ENCODE results near the gene IFNL2. TPM values are rescaled to one million over a fixed set of nuclear protein-coding genes. Genes with fewer than 3 reads are reported as not detected.

The IFNL2 gene
- total RNA-seq, 1 experiment from 2014 or later: not detected

- no peaks in the 10 kb centered on the region for H3K79me2 ChIP-seq (ENCODE audit: low read length)
- no peak overlapping the region for H3K4me3 ChIP-seq (ENCODE audit: low read length)
- no peaks in the 10 kb centered on the region for H3F3A ChIP-seq (ENCODE audit: low read length, unreplicated experiment)
- no peaks in the 10 kb centered on the region for H4K20me1 ChIP-seq (ENCODE audit: low read length)
- POLR2A ChIA-PET (ENCODE audit: unreplicated experiment): no interaction called here
- H3K27me3 ChIP-seq (ENCODE audit: low read length): no peaks in the 10 kb centered on the region
- BruUV-seq (replicated peaks): no TSS peak
- CTCF ChIA-PET: no interaction called here
- no peaks in the 10 kb centered on the region for H3K4me1 ChIP-seq (ENCODE audit: insufficient read depth, low read length)
- H2AFZ ChIP-seq (ENCODE audit: low read length): no peak overlapping the region
- no peak overlapping the region for H3K9ac ChIP-seq (ENCODE audit: low read length)
- no peaks in the 10 kb centered on the region for H3K9me3 ChIP-seq (ENCODE audit: low read length)
- no peaks in the 10 kb centered on the region for H3K9me2 ChIP-seq (replicated peaks; ENCODE audit: low read length)
- DNase-seq: no peak
- intact Hi-C loops (cut with micrococcal nuclease): no loop called here
- no peaks in the 10 kb centered on the region for H3K36me3 ChIP-seq (ENCODE audit: low read depth, low read length)
- TF ChIP-seq EZH2 (IDR thresholded peaks at IDR 0.05; ENCODE audit: low read length, unreplicated experiment) (no peak), CTCF (conservative IDR thresholded peaks at IDR 0.05; ENCODE audit: low read depth, low read length) (no peak), EZH2phosphoT487 (IDR thresholded peaks at IDR 0.05; ENCODE audit: borderline replicate concordance, low read length) (no peak)
- no peak overlapping the region for H3K4me2 ChIP-seq (ENCODE audit: low read length)
- H3K27ac ChIP-seq (ENCODE audit: low read length): no peak overlapping the region
- ATAC-seq: no peak
Measured at GRCh38 chr19:39296906-39297305, 28.7 kb downstream of the IFNL2 start.

- Histone ChIP-seq H3F3A (ENCODE audit: low read length, unreplicated experiment) (no peaks in the 10 kb centered on the region), H4K20me1 (ENCODE audit: low read length) (no peaks in the 10 kb centered on the region), H3K4me3 (ENCODE audit: low read length) (no peak overlapping the region), H3K36me3 (ENCODE audit: low read depth, low read length) (no peaks in the 10 kb centered on the region), H3K27ac (ENCODE audit: low read length) (no peak overlapping the region), H3K4me2 (ENCODE audit: low read length) (no peak overlapping the region), H3K9me3 (ENCODE audit: low read length) (no peaks in the 10 kb centered on the region), H3K79me2 (ENCODE audit: low read length) (no peaks in the 10 kb centered on the region), H3K4me1 (ENCODE audit: insufficient read depth, low read length) (no peaks in the 10 kb centered on the region), H3K9me2 (replicated peaks; ENCODE audit: low read length) (no peaks in the 10 kb centered on the region), H3K9ac (ENCODE audit: low read length) (no peak overlapping the region), H3K27me3 (ENCODE audit: low read length) (no peaks in the 10 kb centered on the region), H2AFZ (ENCODE audit: low read length) (no peak overlapping the region)
- TF ChIP-seq EZH2phosphoT487 (IDR thresholded peaks at IDR 0.05; ENCODE audit: borderline replicate concordance, low read length) (no peak), EZH2 (IDR thresholded peaks at IDR 0.05; ENCODE audit: low read length, unreplicated experiment) (no peak), CTCF (conservative IDR thresholded peaks at IDR 0.05; ENCODE audit: low read depth, low read length) (no peak)
- ATAC-seq: no peak
- intact Hi-C loops (cut with micrococcal nuclease): no loop called here
- CTCF ChIA-PET: no interaction called here
- POLR2A ChIA-PET (ENCODE audit: unreplicated experiment): no interaction called here
- BruUV-seq (replicated peaks): no TSS peak
- DNase-seq: no peak
Measured at GRCh38 chr19:39297931-39298634, 29.9 kb downstream of the IFNL2 start.

DNA sequence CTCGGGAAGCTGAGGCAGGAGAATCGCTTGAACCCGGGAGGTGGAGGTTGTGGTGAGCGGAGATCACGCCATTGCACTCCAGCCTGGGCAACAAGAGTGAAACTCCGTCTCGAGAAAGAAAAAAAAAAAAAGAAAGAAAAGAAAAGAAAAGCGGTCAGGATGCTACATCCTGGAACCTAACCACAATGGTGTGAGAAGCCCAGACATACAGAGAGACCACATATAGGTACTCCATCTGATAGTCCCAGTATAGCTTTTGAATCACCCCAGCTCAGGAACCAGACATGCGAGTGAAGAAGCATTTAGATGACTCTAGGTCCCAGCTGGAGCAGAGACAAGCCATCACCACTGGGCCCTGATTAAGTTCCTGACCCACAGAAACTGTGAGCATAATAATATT is 31.2 kb downstream of the IFNL2 start:
- ATAC-seq (no peak), DNase-seq (no peak)
- Histone ChIP-seq H3K4me2 (ENCODE audit: low read length) (no peak overlapping the region), H3K4me3 (ENCODE audit: low read length) (no peak overlapping the region), H3K36me3 (ENCODE audit: low read depth, low read length) (no peaks in the 10 kb centered on the region), H3K79me2 (ENCODE audit: low read length) (no peaks in the 10 kb centered on the region), H3K9ac (ENCODE audit: low read length) (no peak overlapping the region), H2AFZ (ENCODE audit: low read length) (no peak overlapping the region), H3K4me1 (ENCODE audit: insufficient read depth, low read length) (no peaks in the 10 kb centered on the region), H4K20me1 (ENCODE audit: low read length) (no peaks in the 10 kb centered on the region), H3K9me3 (ENCODE audit: low read length) (no peaks in the 10 kb centered on the region), H3K27me3 (ENCODE audit: low read length) (no peaks in the 10 kb centered on the region), H3K27ac (ENCODE audit: low read length) (no peak overlapping the region), H3F3A (ENCODE audit: low read length, unreplicated experiment) (no peaks in the 10 kb centered on the region), H3K9me2 (replicated peaks; ENCODE audit: low read length) (no peaks in the 10 kb centered on the region)
- no TSS peak for BruUV-seq (replicated peaks)
- intact Hi-C loops (cut with micrococcal nuclease): no loop called here
- TF ChIP-seq EZH2 (IDR thresholded peaks at IDR 0.05; ENCODE audit: low read length, unreplicated experiment) (no peak), CTCF (conservative IDR thresholded peaks at IDR 0.05; ENCODE audit: low read depth, low read length) (no peak), EZH2phosphoT487 (IDR thresholded peaks at IDR 0.05; ENCODE audit: borderline replicate concordance, low read length) (no peak)
- POLR2A ChIA-PET (ENCODE audit: unreplicated experiment): no interaction called here
- CTCF ChIA-PET: no interaction called here
